Measurements from ENCODE around the gene CKMT2.

DNA sequence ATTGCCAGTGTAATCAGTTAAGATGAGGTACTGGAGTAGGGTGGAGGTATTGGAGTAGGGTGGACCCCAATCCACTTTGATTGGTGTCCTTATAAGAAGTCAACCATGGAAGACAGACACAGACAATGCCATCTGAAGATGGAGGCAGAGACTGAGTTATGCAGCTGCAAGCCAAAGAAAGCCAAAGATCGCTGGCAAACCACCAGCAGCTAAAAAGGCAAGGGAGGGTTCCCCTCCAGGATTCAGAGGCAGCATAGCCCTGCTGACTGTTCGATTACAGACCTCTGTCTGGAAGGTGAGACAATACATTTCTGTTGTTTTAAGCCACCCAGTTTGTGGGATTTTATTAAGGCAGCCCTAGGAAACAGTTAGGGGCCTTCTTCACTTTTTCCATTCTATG lies 30.5 kb upstream of the CKMT2 start:
- TF ChIP-seq POLR2A (IDR thresholded peaks at IDR 0.05; ENCODE audit: control extremely low read depth in 1 of 2, low read depth in 2 of 2, low read length in 2 of 2) (no peak), CHD2 (IDR thresholded peaks at IDR 0.05; ENCODE audit: low read length) (no peak), SUZ12 (IDR thresholded peaks at IDR 0.05; ENCODE audit: low read length) (no peak), CTCF (IDR thresholded peaks at IDR 0.05; ENCODE audit: control extremely low read depth in 1 of 3, insufficient read depth in 1 of 3, low read depth in 1 of 3, low read length in 3 of 3) (no peak), TAF1 (IDR thresholded peaks at IDR 0.05; ENCODE audit: low read depth, low read length) (no peak), EP300 (IDR thresholded peaks at IDR 0.05; ENCODE audit: borderline replicate concordance in 1 of 2, low read depth in 2 of 2, low read length in 2 of 2) (no peak), YY1 (IDR thresholded peaks at IDR 0.05; ENCODE audit: low read depth, low read length) (no peak), BCL11A (IDR thresholded peaks at IDR 0.05; ENCODE audit: low read depth in 2 of 2, low read length in 2 of 2) (no peak), POLR2AphosphoS5 (IDR thresholded peaks at IDR 0.05; ENCODE audit: low read depth, low read length) (no peak), SIN3A (conservative IDR thresholded peaks at IDR 0.05 in 1 of 2, IDR thresholded peaks at IDR 0.05 in 1 of 2; ENCODE audit: low read depth in 1 of 2, low read length in 2 of 2) (no peak), HDAC2 (IDR thresholded peaks at IDR 0.05; ENCODE audit: borderline replicate concordance in 1 of 2, low read depth in 2 of 2, low read length in 2 of 2) (no peak)

Measured in H1 (cell line).